ENCODE results near the gene CAB39. TPM values are rescaled to one million over a fixed set of nuclear protein-coding genes. Genes with fewer than 3 reads are reported as not detected.

The CAB39 gene
- total RNA-seq, 1 experiment from 2014 or later: 40.4 TPM

DNA sequence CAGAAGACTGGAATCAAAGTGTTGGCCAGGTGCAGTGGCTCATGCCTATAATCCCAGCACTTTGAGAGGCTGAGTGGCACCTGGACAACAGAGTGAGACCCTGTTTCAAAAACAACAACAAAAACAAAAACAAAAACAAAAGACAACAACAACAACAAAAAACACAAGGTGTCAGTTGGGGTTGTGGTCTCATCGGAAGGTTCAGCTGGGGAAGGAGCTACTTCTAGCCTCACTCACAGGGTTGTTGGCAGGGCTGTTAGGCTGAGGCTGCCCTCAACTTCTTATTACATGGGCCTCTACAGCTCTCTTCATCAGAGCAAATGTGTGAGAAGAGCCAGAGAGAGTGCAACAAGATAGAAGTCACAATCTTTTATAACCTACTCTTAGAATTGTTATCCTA, 34.6 kb upstream of the CAB39 start:
- ChIA-PET CTCF (no interaction called here), POLR2A (no interaction called here)
- no peaks in the 10 kb centered on the region for H3K36me3 Mint-ChIP-seq (ENCODE audit: insufficient read depth, unreplicated experiment)

DNA sequence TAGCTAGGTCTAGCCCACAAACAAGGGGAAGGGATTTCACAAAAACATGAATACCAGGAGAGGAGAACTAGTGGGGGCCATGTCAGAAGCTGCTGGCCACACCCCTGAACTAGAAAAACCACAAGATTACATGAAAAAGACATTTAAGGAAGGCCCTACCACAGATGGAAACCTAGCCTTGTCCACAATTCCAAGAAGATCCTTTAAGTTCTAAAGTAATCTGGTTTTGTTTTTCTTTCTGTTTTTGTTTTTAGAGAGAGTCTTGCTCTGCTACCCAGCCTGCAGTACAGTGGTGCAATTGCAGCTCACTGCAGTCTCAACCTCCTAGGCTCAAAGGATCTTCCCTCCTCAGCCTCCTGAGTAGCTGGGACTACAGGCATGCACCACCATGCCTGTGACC, 34.2 kb upstream of the CAB39 start:
- TF ChIP-seq, protein P1, sequence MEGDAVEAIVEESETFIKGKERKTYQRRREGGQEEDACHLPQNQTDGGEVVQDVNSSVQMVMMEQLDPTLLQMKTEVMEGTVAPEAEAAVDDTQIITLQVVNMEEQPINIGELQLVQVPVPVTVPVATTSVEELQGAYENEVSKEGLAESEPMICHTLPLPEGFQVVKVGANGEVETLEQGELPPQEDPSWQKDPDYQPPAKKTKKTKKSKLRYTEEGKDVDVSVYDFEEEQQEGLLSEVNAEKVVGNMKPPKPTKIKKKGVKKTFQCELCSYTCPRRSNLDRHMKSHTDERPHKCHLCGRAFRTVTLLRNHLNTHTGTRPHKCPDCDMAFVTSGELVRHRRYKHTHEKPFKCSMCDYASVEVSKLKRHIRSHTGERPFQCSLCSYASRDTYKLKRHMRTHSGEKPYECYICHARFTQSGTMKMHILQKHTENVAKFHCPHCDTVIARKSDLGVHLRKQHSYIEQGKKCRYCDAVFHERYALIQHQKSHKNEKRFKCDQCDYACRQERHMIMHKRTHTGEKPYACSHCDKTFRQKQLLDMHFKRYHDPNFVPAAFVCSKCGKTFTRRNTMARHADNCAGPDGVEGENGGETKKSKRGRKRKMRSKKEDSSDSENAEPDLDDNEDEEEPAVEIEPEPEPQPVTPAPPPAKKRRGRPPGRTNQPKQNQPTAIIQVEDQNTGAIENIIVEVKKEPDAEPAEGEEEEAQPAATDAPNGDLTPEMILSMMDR (IDR thresholded peaks at IDR 0.05; ENCODE audit: insufficient read depth in 1 of 2, low read depth in 1 of 2, low read length in 1 of 2, severe bottlenecking in 1 of 2, unreplicated experiment in 1 of 2): no peak
- H3K4me1 ChIP-seq: no peaks in the 10 kb centered on the region
- H3K36me3 ChIP-seq (ENCODE audit: control insufficient read depth, insufficient read depth, low read length): no peaks in the 10 kb centered on the region
- no peaks in the 10 kb centered on the region for H3K9me3 Mint-ChIP-seq (ENCODE audit: unreplicated experiment)
- H3K27ac Mint-ChIP-seq (ENCODE audit: unreplicated experiment): no peak overlapping the region
- no peaks in the 10 kb centered on the region for H3K27me3 Mint-ChIP-seq (ENCODE audit: insufficient read depth, unreplicated experiment)
- no peak overlapping the region for H3K4me3 ChIP-seq (ENCODE audit: low read depth, low read length)
- DNase-seq: no peak
- POLR2A ChIA-PET: no interaction called here
- intact Hi-C loops (cut with micrococcal nuclease; ENCODE audit: unreplicated experiment): no loop called here
- no peaks in the 10 kb centered on the region for H3K27me3 ChIP-seq (replicated peaks; ENCODE audit: control insufficient read depth, insufficient read depth, low read length)
- H3K9me3 ChIP-seq: no peaks in the 10 kb centered on the region
- H3K4me3 Mint-ChIP-seq (ENCODE audit: unreplicated experiment): no peak overlapping the region
- peaks cover 6% of the 10 kb centered on the region for H3K4me1 Mint-ChIP-seq (ENCODE audit: low read depth, unreplicated experiment)
- no peaks in the 10 kb centered on the region for H3K36me3 Mint-ChIP-seq (ENCODE audit: insufficient read depth, unreplicated experiment)
- CTCF ChIA-PET: no interaction called here
- BruUV-seq (replicated peaks): no TSS peak

More for the DNA sequence above, 34.6 kb upstream of the CAB39 start:
- no peaks in the 10 kb centered on the region for H3K27me3 ChIP-seq (replicated peaks; ENCODE audit: control insufficient read depth, insufficient read depth, low read length)
- intact Hi-C loops (cut with micrococcal nuclease; ENCODE audit: unreplicated experiment): no loop called here
- no peak for DNase-seq
- peaks cover 6% of the 10 kb centered on the region for H3K4me1 Mint-ChIP-seq (ENCODE audit: low read depth, unreplicated experiment)
- BruUV-seq (replicated peaks): no TSS peak
- no peak overlapping the region for H3K27ac Mint-ChIP-seq (ENCODE audit: unreplicated experiment)
- no peak overlapping the region for H3K4me3 ChIP-seq (ENCODE audit: low read depth, low read length)
- H3K27me3 Mint-ChIP-seq (ENCODE audit: insufficient read depth, unreplicated experiment): no peaks in the 10 kb centered on the region
- no peaks in the 10 kb centered on the region for H3K36me3 ChIP-seq (ENCODE audit: control insufficient read depth, insufficient read depth, low read length)
- no peaks in the 10 kb centered on the region for H3K4me1 ChIP-seq
- TF ChIP-seq, protein P1 (IDR thresholded peaks at IDR 0.05; ENCODE audit: insufficient read depth in 1 of 2, low read depth in 1 of 2, low read length in 1 of 2, severe bottlenecking in 1 of 2, unreplicated experiment in 1 of 2): no peak
- H3K4me3 Mint-ChIP-seq (ENCODE audit: unreplicated experiment): no peak overlapping the region
- H3K9me3 ChIP-seq: no peaks in the 10 kb centered on the region
- H3K9me3 Mint-ChIP-seq (ENCODE audit: unreplicated experiment): no peaks in the 10 kb centered on the region

DNA sequence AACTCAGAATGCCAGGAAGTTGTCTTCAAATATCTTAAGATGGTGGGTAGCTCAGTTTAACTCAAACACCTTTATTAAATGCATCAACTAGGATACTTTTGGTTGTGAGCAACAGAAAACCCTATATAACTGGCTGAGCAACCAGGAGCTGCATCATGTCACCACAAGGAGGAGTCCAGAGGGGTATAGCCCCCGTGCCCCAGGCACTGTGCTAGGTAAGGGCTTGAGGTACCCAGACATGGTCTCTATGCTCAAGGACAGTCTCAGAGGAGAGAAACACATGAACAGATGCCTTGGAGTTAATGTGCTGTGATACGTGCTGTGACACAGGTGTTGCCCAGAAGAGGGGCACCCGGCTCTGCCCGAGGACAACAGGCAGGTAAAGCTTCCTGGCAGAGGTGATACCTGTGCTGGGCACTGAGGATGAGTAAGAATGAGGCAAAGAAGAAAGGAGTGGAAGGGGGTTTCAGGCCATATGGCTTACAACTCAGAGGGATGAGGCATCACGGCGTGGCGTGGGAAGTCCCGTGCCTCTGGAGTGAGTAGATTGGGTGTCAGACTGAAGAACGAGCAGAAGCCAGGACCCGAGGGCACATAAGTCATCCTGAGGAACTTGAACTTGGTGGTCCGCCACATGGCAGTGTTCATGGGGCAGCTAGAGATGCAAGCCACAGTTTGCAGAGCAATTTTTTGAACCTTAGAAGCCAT, 32.0 kb upstream of the CAB39 start:
- Histone ChIP-seq H3K4me1 (0 out of 2 replicates have a peak, but pooled peaks cover 6% of the 10 kb centered on the region), H3K9me3 (no peaks in the 10 kb centered on the region), H3K27me3 (replicated peaks; ENCODE audit: control insufficient read depth, insufficient read depth, low read length) (no peaks in the 10 kb centered on the region), H3K36me3 (ENCODE audit: control insufficient read depth, insufficient read depth, low read length) (no peaks in the 10 kb centered on the region), H3K4me3 (ENCODE audit: low read depth, low read length) (no peak overlapping the region)
- POLR2A ChIA-PET: no interaction called here
- Mint-ChIP-seq H3K36me3 (ENCODE audit: insufficient read depth, unreplicated experiment) (no peaks in the 10 kb centered on the region), H3K9me3 (ENCODE audit: unreplicated experiment) (no peaks in the 10 kb centered on the region), H3K27ac (ENCODE audit: unreplicated experiment) (no peak overlapping the region), H3K27me3 (ENCODE audit: insufficient read depth, unreplicated experiment) (no peaks in the 10 kb centered on the region), H3K4me3 (ENCODE audit: unreplicated experiment) (no peak overlapping the region), H3K4me1 (ENCODE audit: low read depth, unreplicated experiment) (peaks cover 6% of the 10 kb centered on the region)
- no TSS peak for BruUV-seq (replicated peaks)
- intact Hi-C loops (cut with micrococcal nuclease; ENCODE audit: unreplicated experiment): no loop called here
- TF ChIP-seq, protein P1 (IDR thresholded peaks at IDR 0.05; ENCODE audit: insufficient read depth in 1 of 2, low read depth in 1 of 2, low read length in 1 of 2, severe bottlenecking in 1 of 2, unreplicated experiment in 1 of 2): no peak
- no peak for DNase-seq
- CTCF ChIA-PET: no interaction called here

Measured in Caco-2 (cell line).